K562 (cell line): ENCODE results near the gene KRT36. TPM values are rescaled to one million over a fixed set of nuclear protein-coding genes. Genes with fewer than 3 reads are reported as not detected.

Source experiments
- ATAC-seq: fragments of 200-7000 bp; cut with Tn5 transposase; 3 replicates; pipeline ENCODE4 v1.9.1; 2020; ENCODE audit warnings: moderate library complexity
- BruUV-seq: library from RNA; stranded (reverse); fragments of 400-500 nt; replicated peaks from 2 replicates; lab custom pipeline; 2021; lab: Mats Ljungman, UMichigan
- CTCF ChIA-PET: fragments of 300-600 bp; formaldehyde crosslinking; extraction: SDS; loops from one replicate; lab custom pipeline; 2021; ENCODE audit warnings: low intra/inter-chr PET ratio; lab: Yijun Ruan, JAX
- POLR2A ChIA-PET: fragments of 300-600, 350-650 bp; sonication (Branson Sonifier 250); formaldehyde crosslinking; extraction: SDS; loops from one replicate; lab custom pipeline; 2021; ENCODE audit warnings: antibody characterized with exemption, inconsistent platforms; lab: Yijun Ruan, JAX
- DNase-seq, 4 experiments: peaks; one replicate each; pipeline versions ENCODE4 v3.0.0 to v3.0.0-alpha.2; 2011 to 2018; ENCODE audit warnings: low spot score in 3 of 4, mixed read lengths in 3 of 4; ENCODE audit errors: extremely low read depth in 1 of 4
- FAIRE-seq: peaks from 2 replicates; lab custom pipeline; 2011; peaks lifted over from hg19 to GRCh38; lab: Jason Lieb, UNC
- H2AFZ ChIP-seq: 2 replicates; pipeline ENCODE4 v1.6.0; 2011; ENCODE audit warnings: low read depth, low read length, control low read depth, inconsistent platforms
- H3K27ac ChIP-seq: fragments of 200-600 bp; 3 replicates; pipeline ENCODE4 v1.8.0; 2011; ENCODE audit warnings: low read depth, mild to moderate bottlenecking, control low read depth, inconsistent platforms, low read length, moderate library complexity, mixed read lengths; ENCODE audit errors: extremely low read depth
- H3K27me3 ChIP-seq, 2 experiments: fragments of 300-600 bp in 1 of 2; 2 replicates in 1 of 2; 3 replicates in 1 of 2; pipeline versions ENCODE4 v1.6.0 to v1.8.0; 2011; ENCODE audit warnings: inconsistent platforms in 2 of 2, low read length in 2 of 2, mild to moderate bottlenecking in 1 of 2, mixed read lengths in 1 of 2, moderate library complexity in 1 of 2; ENCODE audit not compliant: control insufficient read depth in 2 of 2, insufficient read depth in 2 of 2
- H3K36me3 ChIP-seq: fragments of 300-600 bp; 3 replicates; pipeline ENCODE4 v1.8.0; 2011; ENCODE audit warnings: mild to moderate bottlenecking, low read length, inconsistent platforms; ENCODE audit not compliant: control insufficient read depth, insufficient read depth
- H3K4me1 ChIP-seq, 2 experiments: fragments of 200-600 bp in 1 of 2; replicated peaks in 1 of 2; 2 replicates in 1 of 2; 3 replicates in 1 of 2; pipeline versions ENCODE4 v1.5.1 to v1.8.0; 2011; ENCODE audit warnings: inconsistent platforms in 2 of 2, low read length in 2 of 2, mild to moderate bottlenecking in 1 of 2, mixed read lengths in 1 of 2, moderate library complexity in 1 of 2; ENCODE audit not compliant: control insufficient read depth in 2 of 2, insufficient read depth in 2 of 2
- H3K4me2 ChIP-seq: 2 replicates; pipeline ENCODE4 v1.6.1; 2011; ENCODE audit warnings: low read length, control low read depth, inconsistent platforms, mixed read lengths; ENCODE audit not compliant: insufficient read depth
- H3K4me3 ChIP-seq: fragments of 200-600 bp; sonication (generic), shearing (Covaris generic); 2 replicates; pipeline ENCODE4 v1.5.1; 2016; ENCODE audit warnings: control low read depth, inconsistent platforms
- H3K79me2 ChIP-seq: fragments of 200-600 bp; 3 replicates; pipeline ENCODE4 v1.8.0; 2011; ENCODE audit warnings: low read length, inconsistent platforms; ENCODE audit not compliant: control insufficient read depth, insufficient read depth
- H3K9ac ChIP-seq, 2 experiments: 2 replicates each; pipeline versions ENCODE4 v1.6.0 to v1.6.1; 2011; ENCODE audit warnings: low read depth in 2 of 2, low read length in 2 of 2, control low read depth in 1 of 2, inconsistent platforms in 1 of 2, mild to moderate bottlenecking in 1 of 2, mixed read lengths in 1 of 2; ENCODE audit not compliant: insufficient read depth in 1 of 2
- H3K9me1 ChIP-seq: one replicate; pipeline ENCODE4 v1.6.0; 2011; ENCODE audit warnings: inconsistent platforms, mild to moderate bottlenecking, low read length, moderate library complexity; ENCODE audit not compliant: control insufficient read depth, insufficient read depth
- H3K9me3 ChIP-seq: replicated peaks from 2 replicates; pipeline ENCODE4 v1.5.1; 2011; ENCODE audit warnings: low read depth, low read length, inconsistent platforms; ENCODE audit not compliant: control insufficient read depth, insufficient read depth
- H4K20me1 ChIP-seq: replicated peaks from 2 replicates; pipeline ENCODE4 v1.6.1; 2011; ENCODE audit warnings: low read length, inconsistent platforms, mixed read lengths; ENCODE audit not compliant: control insufficient read depth, insufficient read depth
- BRCA1 ChIP-seq, 2 experiments: fragments of 450-650 bp in 1 of 2; sonication (generic) in 1 of 2; formaldehyde crosslinking in 1 of 2; IDR thresholded peaks; 2 replicates each; pipeline versions ENCODE4 v1.5.0 to v1.6.1; 2017 to 2020; ENCODE audit warnings: mild to moderate bottlenecking in 1 of 2, missing genetic modification reagents in 1 of 2
- CHCHD3 ChIP-seq: fragments of 250-450 bp; sonication (Bioruptor Pico); IDR thresholded peaks from 2 replicates; pipeline ENCODE4 v2.1.2; 2022; ENCODE audit warnings: mild to moderate bottlenecking
- CTBP1 ChIP-seq: fragments of 450-650 bp; IDR thresholded peaks from 2 replicates; pipeline ENCODE4 v1.6.1; 2016; ENCODE audit warnings: borderline replicate concordance
- HDAC3 ChIP-seq: fragments of 450-650 bp; IDR thresholded peaks from 2 replicates; pipeline ENCODE4 v1.6.1; 2018; ENCODE audit warnings: borderline replicate concordance, mild to moderate bottlenecking, moderate library complexity; ENCODE audit not compliant: partially characterized antibody
- HDAC6 ChIP-seq: IDR thresholded peaks from 2 replicates; pipeline ENCODE4 v1.6.1; 2012; ENCODE audit warnings: low read depth, mild to moderate bottlenecking, control low read depth, inconsistent platforms, low read length, moderate library complexity
- HNRNPL ChIP-seq: fragments of 200-400 bp; formaldehyde crosslinking; IDR thresholded peaks from 2 replicates; pipeline ENCODE4 v1.6.1; 2017; ENCODE audit warnings: low read depth, mild to moderate bottlenecking, low read length
- KLF16 ChIP-seq: IDR thresholded peaks from 2 replicates; pipeline ENCODE4 v1.6.1; 2016; ENCODE audit warnings: antibody characterized with exemption
- MAFG ChIP-seq: fragments of 450-650 bp; conservative IDR thresholded peaks from 2 replicates; pipeline ENCODE4 v1.6.1; 2016; ENCODE audit warnings: missing genetic modification characterization, missing compliant biosample characterization
- MCM2 ChIP-seq: fragments of 450-650 bp; IDR thresholded peaks from 2 replicates; pipeline ENCODE4 v1.6.1; 2017; ENCODE audit warnings: low read depth, mild to moderate bottlenecking
- MCM7 ChIP-seq, 2 experiments: fragments of 450-650 bp; IDR thresholded peaks; 2 replicates each; pipeline ENCODE4 v1.6.1; 2016 to 2018
- PTBP1 ChIP-seq: fragments of 200-400 bp; formaldehyde crosslinking; IDR thresholded peaks from 2 replicates; pipeline ENCODE4 v1.6.1; 2017; ENCODE audit warnings: low read depth, low read length
- RFX1 ChIP-seq: fragments of 450-650 bp; IDR thresholded peaks from 2 replicates; pipeline ENCODE4 v1.6.1; 2016; ENCODE audit warnings: mild to moderate bottlenecking, moderate library complexity
- RFX7 ChIP-seq: fragments of 250-450 bp; sonication (Bioruptor Pico); IDR thresholded peaks from 2 replicates; pipeline ENCODE4 v1.5.1; 2021; ENCODE audit warnings: mild to moderate bottlenecking
- SLC30A9 ChIP-seq: fragments of 250-450 bp; sonication (Bioruptor Pico); IDR thresholded peaks from 2 replicates; pipeline ENCODE4 v1.8.0; 2022; ENCODE audit warnings: mild to moderate bottlenecking, moderate library complexity
- SPI1 ChIP-seq: IDR thresholded peaks from 2 replicates; pipeline ENCODE4 v1.6.1; 2011; ENCODE audit warnings: low read depth, low read length, control low read depth, borderline replicate concordance
- STAT5B ChIP-seq: fragments of 250-450 bp; sonication (Bioruptor Pico); IDR thresholded peaks from 2 replicates; pipeline ENCODE4 v1.8.0; 2021; ENCODE audit warnings: mild to moderate bottlenecking, inconsistent platforms
- TEAD1 ChIP-seq, 2 experiments: fragments of 450-650 bp in 1 of 2; sonication (generic) in 1 of 2; formaldehyde crosslinking; IDR thresholded peaks; 2 replicates each; pipeline versions ENCODE4 v1.4.0 to v1.8.0; 2020 to 2022; ENCODE audit warnings: mild to moderate bottlenecking in 2 of 2, missing genetic modification reagents in 1 of 2
- ZC3H11A ChIP-seq: IDR thresholded peaks from 2 replicates; pipeline ENCODE4 v1.6.1; 2012; ENCODE audit warnings: low read depth, low read length, improper control_type of control experiment
- ZNF695 ChIP-seq: fragments of 450-650 bp; formaldehyde crosslinking; IDR thresholded peaks from 2 replicates; pipeline ENCODE4 v1.4.0; 2020; ENCODE audit warnings: mild to moderate bottlenecking, moderate library complexity
- ZNF830 ChIP-seq: fragments of 250-450 bp; sonication (Bioruptor Pico); IDR thresholded peaks from 2 replicates; pipeline ENCODE4 v1.5.0; 2021; ENCODE audit warnings: mild to moderate bottlenecking
- WGBS: fragments of 100-300 bp; shearing (Covaris generic); methylation state at CpG from one replicate; pipeline ENCODE4 v1.1.6; 2016; ENCODE audit warnings: low coverage, mixed read lengths; ENCODE audit not compliant: insufficient coverage; ENCODE audit errors: missing lambda C conversion rate; 5-methylcytosine and 5-hydroxymethylcytosine counted together
- in situ Hi-C: fragments of 300-500 bp; cut with MboI; formaldehyde crosslinking; loops from 4 replicates; pipeline ENCODE4 v1.15.0; 2018; ENCODE audit warnings: inconsistent platforms, mixed read lengths
- intact Hi-C: fragments of 100-400 bp; cut with micrococcal nuclease; formaldehyde crosslinking; loops from 2 replicates; pipeline ENCODE4 v1.14.2; 2022
- polyA plus RNA-seq, 8 experiments: library from polyadenylated mRNA; depleted of rRNA in 4 of 8; stranded (reverse) in 5 of 8; unstranded in 3 of 8; fragments of >200 nt; fragmentation: Nextera tagmentation in 2 of 8; fragmentation: Illumina TruSeq in 1 of 8; extraction: Ambion mirVana in 2 of 8; extraction: Trizol in 1 of 8; gene quantifications; 2 replicates each; pipeline versions ENCODE4 v1.2.1 to v1.2.3, GENCODE V29; 2011 to 2014; ENCODE audit warnings: inconsistent platforms in 1 of 8, missing spikeins in 1 of 8
- total RNA-seq, 7 experiments: library from RNA; depleted of rRNA in 6 of 7; stranded (reverse); fragments of >200 nt in 6 of 7; fragmentation: Illumina TruSeq in 2 of 7; extraction: Trizol in 2 of 7; gene quantifications; 2 replicates each; pipeline versions ENCODE4 v1.2.1 to v1.2.3, GENCODE V29; 2011 to 2021; ENCODE audit warnings: low replicate concordance in 1 of 7
- TF ChIP-seq, protein P1 (sequence below): fragments of 250-450 bp; sonication (Bioruptor Pico); IDR thresholded peaks from 2 replicates; pipeline ENCODE4 v1.9.0; 2021; ENCODE audit warnings: mild to moderate bottlenecking
- TF ChIP-seq, protein P2 (sequence below): fragments of 250-450 bp; sonication (Bioruptor Pico); IDR thresholded peaks from 2 replicates; pipeline ENCODE4 v1.8.0; 2022; ENCODE audit warnings: moderate library complexity, mild to moderate bottlenecking, inconsistent platforms

KRT36 gene
- total and polyA plus RNA-seq, 9 of the 15 experiments (the other 6 are each of a cell fraction or from before 2014, with no cell fraction given) = 0.04 TPM; not detected in 8

DNA sequence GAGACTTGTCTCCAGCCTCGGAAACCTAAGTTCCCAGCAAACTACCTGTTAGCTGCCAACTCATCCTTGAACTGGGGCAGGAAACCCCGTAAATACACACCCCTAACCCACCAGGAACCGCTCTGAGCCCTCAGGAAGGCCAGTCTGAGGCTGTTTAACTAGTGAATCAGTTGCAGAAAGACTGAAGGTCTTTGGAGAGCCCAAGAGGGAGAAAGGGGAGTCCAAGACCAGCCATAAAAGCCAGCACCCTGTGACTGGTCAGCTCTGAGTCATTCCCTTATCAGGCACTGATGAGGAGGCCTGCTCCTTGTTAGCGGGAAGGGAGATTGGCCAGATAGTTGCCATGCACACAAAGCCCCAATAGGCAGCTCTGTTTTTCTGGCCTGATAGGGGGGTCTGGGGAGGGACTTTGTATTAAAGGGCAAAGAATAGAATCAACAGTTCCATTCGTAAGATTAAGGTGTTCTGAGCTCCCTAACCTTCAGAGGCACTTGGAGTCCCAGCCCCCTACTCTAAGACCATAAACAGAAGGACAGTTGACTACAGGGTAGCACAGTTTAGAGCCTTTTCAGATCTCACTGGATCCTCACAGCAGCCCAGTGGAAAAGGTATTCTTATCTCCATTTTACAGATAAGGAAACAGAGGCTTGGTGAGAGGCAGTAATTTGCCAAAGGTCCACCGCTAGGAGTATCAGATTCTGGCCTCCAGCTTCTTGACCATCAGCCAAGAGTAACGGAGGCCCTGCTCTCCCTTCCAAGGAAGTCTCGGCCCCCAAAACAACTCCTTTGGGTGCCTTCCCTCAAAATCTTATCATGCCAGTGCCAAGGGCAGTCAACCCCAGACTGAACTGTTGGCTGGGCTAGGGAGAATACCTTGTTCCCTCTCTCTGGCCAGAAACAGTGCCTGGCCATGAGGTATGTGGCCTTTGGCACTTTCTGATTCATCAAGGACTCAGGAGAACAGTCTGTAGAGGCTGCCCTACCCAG, 40.6 kb upstream of the KRT36 start:
- 0% methylated on average over 8 of the region's 8 CpGs for WGBS
- BruUV-seq = TSS peak; percentile 70
- peaks cover 45 to 58% of the 10 kb centered on the region in 2 experiments for H3K4me1 ChIP-seq
- H3K36me3 ChIP-seq = peaks cover 6% of the 10 kb centered on the region; the same call in 1 of the 3 replicates
- intact Hi-C loops = no loop called here
- peak; percentile 88 to 96 (median 90) for DNase-seq
- H2AFZ ChIP-seq = peak overlapping the region; percentile 80
- in situ Hi-C loops = no loop called here
- H3K27ac ChIP-seq = peak overlapping the region; percentile 94
- ATAC-seq = peak; percentile 76
- peak overlapping the region; percentile 62 to 86; a peak in 3 of 4 replicates for H3K9ac ChIP-seq
- POLR2A ChIA-PET = interaction anchor here (0.5 to 4.3 kb wide), 10 partner anchors 9 to 636 kb away, joined by 3 to 23 read pairs (median 4); partner anchors contain the start of gene EIF1
- no peaks in the 10 kb centered on the region for H3K9me3 ChIP-seq
- no peaks in the 10 kb centered on the region; the same call in 1 of the 2 replicates for H4K20me1 ChIP-seq
- peak overlapping the region; percentile 11 for H3K4me3 ChIP-seq
- no peaks in the 10 kb centered on the region for H3K27me3 ChIP-seq
- FAIRE-seq = peak; percentile 100
- H3K9me1 ChIP-seq = no peaks in the 10 kb centered on the region
- H3K4me2 ChIP-seq = peak overlapping the region; percentile 87
- CTCF ChIA-PET = interaction anchor here (0.7 kb wide), 1 partner anchor 56 kb away, joined by 6 read pairs; no protein-coding TSS in a partner anchor
- peaks cover 32% of the 10 kb centered on the region for H3K79me2 ChIP-seq
- TF ChIP-seq ZNF695 = no peak
- TF ChIP-seq, protein P1, sequence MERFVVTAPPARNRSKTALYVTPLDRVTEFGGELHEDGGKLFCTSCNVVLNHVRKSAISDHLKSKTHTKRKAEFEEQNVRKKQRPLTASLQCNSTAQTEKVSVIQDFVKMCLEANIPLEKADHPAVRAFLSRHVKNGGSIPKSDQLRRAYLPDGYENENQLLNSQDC (CRISPR knock-in tag) = no peak
- TF ChIP-seq HNRNPL = no peak
- TF ChIP-seq RFX7 (CRISPR knock-in tag) = no peak
- peak in 1 of 2 experiments; percentile 72; a peak in 1 of 4 replicates for TF ChIP-seq TEAD1 (CRISPR knock-in tag; IDR thresholded peaks at IDR 0.05)
- peak; percentile 34 for TF ChIP-seq MAFG (tag)
- TF ChIP-seq CHCHD3 (CRISPR knock-in tag) = no peak
- TF ChIP-seq MCM7 (IDR thresholded peaks at IDR 0.05) = no peak
- TF ChIP-seq STAT5B (CRISPR knock-in tag) = no peak
- no peak for TF ChIP-seq ZNF830
- 0 out of 2 replicates have a peak, but pooled peaks have one; percentile 20 for TF ChIP-seq PTBP1
- no peak for TF ChIP-seq HDAC3
- no peak; the same call in 1 of the 2 replicates for TF ChIP-seq KLF16
- TF ChIP-seq BRCA1 (IDR thresholded peaks at IDR 0.05) = no peak
- TF ChIP-seq BRCA1 (CRISPR knock-in tag; IDR thresholded peaks at IDR 0.05) = no peak
- peak; percentile 96 for TF ChIP-seq RFX1
- no peak for TF ChIP-seq MCM2
- no peak for TF ChIP-seq SPI1
- no peak for TF ChIP-seq SLC30A9 (CRISPR knock-in tag)
- peak; percentile 91 for TF ChIP-seq CTBP1
- no peak for TF ChIP-seq HDAC6
- TF ChIP-seq, protein P2, sequence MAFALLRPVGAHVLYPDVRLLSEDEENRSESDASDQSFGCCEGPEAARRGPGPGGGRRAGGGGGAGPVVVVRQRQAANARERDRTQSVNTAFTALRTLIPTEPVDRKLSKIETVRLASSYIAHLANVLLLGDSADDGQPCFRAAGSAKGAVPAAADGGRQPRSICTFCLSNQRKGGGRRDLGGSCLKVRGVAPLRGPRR = no peak; the same call in 1 of the 2 replicates
- no peak for TF ChIP-seq ZC3H11A
